HG02884 (cell line): ENCODE data around the gene PHTF1.
"Not testable (repeated sequence)": the region's sequence is repeated elsewhere in the genome, so short reads cannot be mapped to it uniquely, and the experiment has no call there.

Source experiments
- ATAC-seq: cut with Tn5 transposase; IDR thresholded peaks from one replicate; pipeline ENCODE4 v1.9.1; 2021; ENCODE audit warnings: mild to moderate bottlenecking, moderate library complexity; ENCODE audit not compliant: unreplicated experiment

The PHTF1 gene

GRCh38 chr1:113732802-113733201 is 26.5 kb downstream of the PHTF1 start:
- no peak for ATAC-seq

GRCh38 chr1:113721010-113721409 is 38.3 kb downstream of the PHTF1 start:
- ATAC-seq, result no peak

GRCh38 chr1:113718621-113719020 is 40.7 kb downstream of the PHTF1 start:
- not testable (repeated sequence) for ATAC-seq

- not testable (repeated sequence) for ATAC-seq
These were observed 41.8 kb downstream of the PHTF1 start for GRCh38 chr1:113717506-113717905.

GRCh38 chr1:113714606-113715269 is 44.5 kb downstream of the PHTF1 start:
- no peak for ATAC-seq

- ATAC-seq, result no peak
These were observed 57.9 kb downstream of the PHTF1 start for GRCh38 chr1:113701429-113701828.

- ATAC-seq, result no peak
These were observed 64.4 kb downstream of the PHTF1 start for GRCh38 chr1:113694910-113695309.

GRCh38 chr1:113692824-113693431 is 66.4 kb downstream of the PHTF1 start:
- ATAC-seq, result no peak

- no peak for ATAC-seq
These were observed 66.9 kb downstream of the PHTF1 start for GRCh38 chr1:113692342-113692741.

- ATAC-seq, result no peak
These were observed 68.1 kb downstream of the PHTF1 start for GRCh38 chr1:113691184-113691583.

- ATAC-seq, result no peak
These were observed 72.2 kb downstream of the PHTF1 start for GRCh38 chr1:113686891-113687618.

- no peak for ATAC-seq
These were observed 75.1 kb downstream of the PHTF1 start for GRCh38 chr1:113684153-113684541.

- ATAC-seq, result no peak
These were observed 75.7 kb downstream of the PHTF1 start for GRCh38 chr1:113683384-113684152.

- ATAC-seq, result no peak
These were observed 77.5 kb downstream of the PHTF1 start for GRCh38 chr1:113681596-113682337.

- ATAC-seq, result no peak
These were observed 81.2 kb downstream of the PHTF1 start for GRCh38 chr1:113678159-113678469.

GRCh38 chr1:113677250-113678158 is 81.8 kb downstream of the PHTF1 start:
- ATAC-seq, result no peak

- no peak for ATAC-seq
These were observed 82.8 kb downstream of the PHTF1 start for GRCh38 chr1:113676524-113676923.

- ATAC-seq, result no peak
These were observed 84.0 kb downstream of the PHTF1 start for GRCh38 chr1:113675302-113675701.

GRCh38 chr1:113674591-113674990 is 84.7 kb downstream of the PHTF1 start:
- ATAC-seq, result no peak

- no peak for ATAC-seq
These were observed 86.8 kb downstream of the PHTF1 start for GRCh38 chr1:113672491-113672890.
